Breast epithelium (tissue), 4 donors: Measurements from ENCODE around the gene VAMP8. TPM values are rescaled to one million over a fixed set of nuclear protein-coding genes. Genes with fewer than 3 reads are reported as not detected.
"Not testable (repeated sequence)": the region's sequence is repeated elsewhere in the genome, so short reads cannot be mapped to it uniquely, and the experiment has no call there.

Experiments used
- DNase-seq, 2 donors: peaks; one replicate each; pipeline ENCODE4 v3.0.0-alpha.2; 2019; ENCODE audit warnings: low spot score in 2 of 2
- H3K27ac ChIP-seq, 2 donors: fragments of 200-600 bp; sonication (generic) in 1 of 2; one replicate each; pipeline ENCODE4 v1.5.1; 2016 to 2019; ENCODE audit warnings: mild to moderate bottlenecking in 1 of 2
- H3K27me3 ChIP-seq, 2 donors: fragments of 200-600 bp; sonication (generic) in 1 of 2; one replicate each; pipeline versions ENCODE4 v1.5.1 to v1.6.0; 2017 to 2019; ENCODE audit warnings: control low read depth in 1 of 2, mild to moderate bottlenecking in 1 of 2
- H3K36me3 ChIP-seq: fragments of 200-600 bp; one replicate; pipeline ENCODE4 v1.5.1; 2019
- H3K4me1 ChIP-seq, 2 donors: fragments of 200-600 bp; sonication (generic); one replicate each; pipeline ENCODE4 v1.5.1; 2016 to 2019; ENCODE audit warnings: control low read depth in 1 of 2
- H3K4me3 ChIP-seq, 3 donors: fragments of 200-600 bp; sonication (generic); 1 replicate in 2 of 3; 2 replicates in 1 of 3; pipeline ENCODE4 v1.5.1; 2016 to 2019; ENCODE audit warnings: mild to moderate bottlenecking in 3 of 3, moderate library complexity in 2 of 3
- H3K9me3 ChIP-seq, 2 donors: fragments of 200-600 bp; sonication (generic) in 1 of 2; one replicate each; pipeline ENCODE4 v1.5.1; 2016 to 2019; ENCODE audit warnings: control low read depth in 1 of 2
- CTCF ChIP-seq, 3 donors: fragments of 450-650 bp; IDR thresholded peaks; one replicate each; pipeline ENCODE4 v1.5.1; 2016 to 2017; ENCODE audit warnings: antibody characterized with exemption in 3 of 3, mild to moderate bottlenecking in 3 of 3, moderate library complexity in 3 of 3
- POLR2A ChIP-seq: fragments of 450-650 bp; IDR thresholded peaks from one replicate; pipeline ENCODE4 v1.6.1; 2016; ENCODE audit warnings: antibody characterized with exemption, mild to moderate bottlenecking, moderate library complexity
- POLR2AphosphoS5 ChIP-seq, 3 donors: sonication (generic); formaldehyde crosslinking; IDR thresholded peaks; one replicate each; pipeline ENCODE4 v1.6.1; 2017; ENCODE audit warnings: antibody characterized with exemption in 3 of 3
- intact Hi-C: fragments of 100-400 bp; cut with DNase I; formaldehyde crosslinking; loops from one replicate; pipeline ENCODE4 v1.15.1; 2023; ENCODE audit warnings: low total_unique reads
- total RNA-seq, 3 donors: library from RNA; depleted of rRNA; stranded (reverse); fragments of >200 nt; gene quantifications; one replicate each; pipeline ENCODE4 v1.1.0, GENCODE V29; 2016

The VAMP8 gene
- total RNA-seq, 3 donors from 2014 or later = 23.2 to 127 (median 55.7) TPM

GRCh38 chr2:85600951-85601770 is 23.8 kb downstream of the VAMP8 start:
- TF ChIP-seq POLR2AphosphoS5 (IDR thresholded peaks at IDR 0.05) = no peak
- TF ChIP-seq POLR2A = no peak
- TF ChIP-seq CTCF (IDR thresholded peaks at IDR 0.05) = no peak
- peak overlapping the region; percentile 71 to 86 (median 75) for H3K4me3 ChIP-seq
- no peaks in the 10 kb centered on the region for H3K36me3 ChIP-seq
- intact Hi-C loops = no loop called here
- H3K4me1 ChIP-seq = peaks cover 16 to 42% of the 10 kb centered on the region in 2 donors
- H3K27ac ChIP-seq = peak overlapping the region; percentile 89 to 90
- H3K9me3 ChIP-seq = no peaks in the 10 kb centered on the region
- no peak for DNase-seq
- no peaks in the 10 kb centered on the region for H3K27me3 ChIP-seq

GRCh38 chr2:85601771-85602475 is 24.5 kb downstream of the VAMP8 start:
- TF ChIP-seq CTCF (IDR thresholded peaks at IDR 0.05) (no peak), POLR2A (no peak), POLR2AphosphoS5 (IDR thresholded peaks at IDR 0.05) (no peak)
- H3K4me1 ChIP-seq = peaks cover 9 to 39% of the 10 kb centered on the region in 2 donors
- no peaks in the 10 kb centered on the region for H3K9me3 ChIP-seq
- H3K27ac ChIP-seq = peak overlapping the region; percentile 89 to 90
- peak; percentile 50 to 78 for DNase-seq
- H3K27me3 ChIP-seq = no peaks in the 10 kb centered on the region
- H3K4me3 ChIP-seq = peak overlapping the region; percentile 71 to 86 (median 75)
- intact Hi-C loops = no loop called here
- no peaks in the 10 kb centered on the region for H3K36me3 ChIP-seq

GRCh38 chr2:85602476-85603234 is 25.3 kb downstream of the VAMP8 start, which contains the start of gene TMEM150A:
Gene TMEM150A, minus strand, starts transcription at chr2:85602698. Its CDS starts 750 bp downstream, at chr2:85601948.
- Histone ChIP-seq H3K36me3 (no peaks in the 10 kb centered on the region), H3K9me3 (no peaks in the 10 kb centered on the region), H3K27ac (peak within 1 kb of the TSS; percentile 89 to 90), H3K4me3 (peak within 1 kb of the TSS; percentile 71 to 86 (median 75)), H3K27me3 (no peaks in the 10 kb centered on the region), H3K4me1 (peaks cover 9 to 34% of the 10 kb centered on the region in 2 donors)
- TF ChIP-seq POLR2A (no peak), CTCF (IDR thresholded peaks at IDR 0.05) (peak in 2 of 3 donors; percentile 21 to 64), POLR2AphosphoS5 (IDR thresholded peaks at IDR 0.05) (peak; percentile 73 to 78 (median 74))
- DNase-seq = peak; percentile 94 to 95
- intact Hi-C loops = no loop called here

- Histone ChIP-seq H3K4me3 (peak overlapping the region; percentile 71 to 86 (median 75)), H3K4me1 (peaks cover 9 to 37% of the 10 kb centered on the region in 2 donors), H3K27ac (peak overlapping the region; percentile 86 to 89)
- H3K27me3 ChIP-seq, H3K36me3 ChIP-seq, intact Hi-C loops, H3K9me3 ChIP-seq, DNase-seq: not testable (repeated sequence)
Measured at GRCh38 chr2:85604133-85604444, 26.7 kb downstream of the VAMP8 start.

- H3K36me3 ChIP-seq = no peaks in the 10 kb centered on the region
- no peak for DNase-seq
- H3K4me1 ChIP-seq = peaks cover 9 to 38% of the 10 kb centered on the region in 2 donors
- peak overlapping the region; percentile 86 to 89 for H3K27ac ChIP-seq
- H3K9me3 ChIP-seq = no peaks in the 10 kb centered on the region
- intact Hi-C loops = no loop called here
- H3K4me3 ChIP-seq = peak overlapping the region in 2 of 3 donors; percentile 75 to 86
- no peaks in the 10 kb centered on the region for H3K27me3 ChIP-seq
- TF ChIP-seq POLR2AphosphoS5 (IDR thresholded peaks at IDR 0.05) (no peak), CTCF (IDR thresholded peaks at IDR 0.05) (no peak), POLR2A (no peak)
Measured at GRCh38 chr2:85604568-85605339, 27.4 kb downstream of the VAMP8 start.
